Activated naive CD4-positive, alpha-beta T cell treated with anti-CD3 and anti-CD28 coated beads, Interleukin-2, amount 50 U/mL, for 72 hours (primary cell): Measurements from ENCODE around the gene TRAF3IP1. TPM values are rescaled to one million over a fixed set of nuclear protein-coding genes. Genes with fewer than 3 reads are reported as not detected.

Experiments
- ATAC-seq, 2 donors: fragments of 150-1000 bp; cut with Tn5 transposase; 2 replicates each; pipeline ENCODE4 v1.10.0; 2021; ENCODE audit warnings: mild to moderate bottlenecking in 2 of 2, moderate library complexity in 2 of 2
- DNase-seq, 2 donors: peaks; one replicate each; pipeline ENCODE4 v3.0.0; 2021 to 2022; ENCODE audit warnings: low spot score in 2 of 2
- H3K27ac Mint-ChIP-seq, 2 donors: one replicate each; pipeline ENCODE4 v1.8.0; 2022; ENCODE audit warnings: mild to moderate bottlenecking in 2 of 2, mixed read lengths in 2 of 2
- H3K36me3 Mint-ChIP-seq, 2 donors: one replicate each; pipeline ENCODE4 v1.8.0; 2022; ENCODE audit warnings: mixed read lengths in 2 of 2
- H3K9me3 Mint-ChIP-seq, 2 donors: one replicate each; pipeline ENCODE4 v1.8.0; 2022; ENCODE audit warnings: mixed read lengths in 2 of 2
- total RNA-seq, 2 donors: library from RNA; stranded (reverse); gene quantifications; one replicate each; pipeline ENCODE4 v1.2.3, GENCODE V29; 2022

Gene TRAF3IP1
- total RNA-seq, 2 donors from 2014 or later: 1.0 to 11.7 TPM

DNA sequence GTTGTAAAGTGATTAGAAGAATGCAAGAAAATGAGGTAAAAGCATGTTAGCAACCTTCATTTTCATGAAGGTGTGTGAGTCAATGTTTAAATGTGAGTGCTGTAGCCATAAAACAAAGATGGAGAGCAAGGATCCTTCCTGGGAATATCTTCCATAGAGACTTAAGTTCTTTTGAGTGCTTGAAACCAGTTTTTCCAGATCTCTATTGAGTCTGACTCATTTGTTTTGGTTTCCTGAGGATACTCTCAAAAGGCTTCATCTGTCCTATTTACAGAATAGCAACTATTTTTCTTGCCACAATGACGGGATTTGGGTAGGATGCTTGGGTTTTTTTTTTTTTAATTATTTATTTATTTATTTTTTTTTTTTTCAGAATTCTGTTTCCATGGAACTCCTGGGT lies 60.5 kb downstream of the TRAF3IP1 start:
- DNase-seq (no peak), ATAC-seq (no peak)
- H3K9me3 Mint-ChIP-seq: no peaks in the 10 kb centered on the region
- no peaks in the 10 kb centered on the region for H3K36me3 Mint-ChIP-seq
- no peak overlapping the region for H3K27ac Mint-ChIP-seq

DNA sequence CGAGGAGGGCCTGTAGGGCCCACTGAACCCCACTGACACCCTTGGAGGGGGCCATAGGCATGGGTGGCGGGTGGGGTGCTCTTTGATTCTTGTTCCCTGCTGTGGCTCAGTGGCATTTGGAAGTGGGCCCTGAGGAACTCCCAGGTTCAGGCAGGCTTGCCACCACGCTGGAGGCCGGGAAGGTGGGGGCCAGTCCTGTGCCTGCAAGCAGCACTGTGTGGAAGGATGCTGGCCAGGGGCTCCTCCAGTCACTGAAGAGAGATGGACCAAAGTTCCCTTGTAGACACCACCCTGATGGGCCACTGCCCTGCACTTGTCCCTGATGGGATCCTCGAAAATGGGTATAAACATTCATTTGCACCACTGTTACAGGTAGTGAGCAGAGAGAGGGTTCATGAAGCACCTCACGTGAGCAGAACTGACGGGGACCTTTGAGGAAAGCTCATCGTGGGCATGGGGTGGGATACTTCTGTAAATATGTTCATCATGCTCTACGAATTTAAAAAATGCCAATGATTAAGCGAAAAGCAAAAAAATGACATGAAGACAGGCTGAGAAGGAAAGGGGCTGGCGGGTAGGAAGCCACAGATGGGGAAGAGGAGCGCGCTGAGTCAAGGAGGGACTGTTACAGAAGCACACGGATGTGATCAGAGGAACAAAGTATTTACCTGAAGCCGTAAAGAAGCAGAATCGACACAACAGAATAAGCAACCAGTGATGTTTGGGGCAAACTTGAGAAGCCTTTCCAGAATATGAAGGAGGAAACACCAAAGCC lies 61.2 kb downstream of the TRAF3IP1 start:
- Mint-ChIP-seq H3K9me3 (no peaks in the 10 kb centered on the region), H3K27ac (no peak overlapping the region)
- DNase-seq: no peak

DNA sequence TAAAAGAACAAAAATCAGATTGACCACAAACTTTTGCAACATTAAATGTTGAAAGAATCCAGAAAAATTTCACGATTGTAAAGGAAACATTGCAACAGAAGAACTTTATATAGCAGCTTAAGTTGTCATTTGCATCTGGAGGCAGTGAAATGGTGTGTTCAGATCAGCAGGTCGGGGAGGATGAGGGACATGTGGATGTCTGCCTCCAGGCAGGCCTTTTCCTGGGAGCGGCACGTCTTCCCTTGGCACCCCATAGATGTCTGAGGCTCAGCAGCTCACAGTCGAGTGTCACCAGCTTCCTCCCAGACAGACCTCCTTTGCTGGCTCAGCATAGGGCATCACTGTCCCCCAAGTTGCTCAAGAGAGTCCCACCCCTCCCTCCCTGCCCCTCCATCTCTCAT lies 62.1 kb downstream of the TRAF3IP1 start:
- Mint-ChIP-seq H3K36me3 (no peaks in the 10 kb centered on the region), H3K27ac (no peak overlapping the region), H3K9me3 (no peaks in the 10 kb centered on the region)
- no peak for ATAC-seq
- DNase-seq: no peak

More for the DNA sequence above, 61.2 kb downstream of the TRAF3IP1 start:
- no peaks in the 10 kb centered on the region for H3K36me3 Mint-ChIP-seq
- ATAC-seq: no peak

DNA sequence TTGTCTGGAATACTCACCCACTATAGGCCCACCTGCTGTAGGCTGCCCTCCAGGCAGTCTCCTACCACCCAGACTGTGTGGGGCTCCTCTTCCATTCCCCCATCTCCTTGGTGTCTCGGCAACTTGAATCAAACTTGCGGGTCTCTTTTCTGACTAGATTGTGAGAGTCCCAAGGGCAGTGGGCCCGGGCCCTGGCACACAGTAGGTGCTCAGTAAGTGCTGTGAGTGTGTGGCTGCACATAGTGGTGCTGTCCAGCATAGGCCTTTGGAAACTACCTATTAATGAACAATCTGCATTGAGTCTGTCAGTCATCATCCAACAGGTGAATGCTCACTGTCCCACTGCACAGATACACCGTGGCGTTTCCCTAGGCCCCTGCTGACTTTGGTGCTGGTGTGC lies 62.8 kb downstream of the TRAF3IP1 start:
- Mint-ChIP-seq H3K36me3 (no peaks in the 10 kb centered on the region), H3K27ac (no peak overlapping the region), H3K9me3 (no peaks in the 10 kb centered on the region)
- ATAC-seq (no peak), DNase-seq (no peak)

DNA sequence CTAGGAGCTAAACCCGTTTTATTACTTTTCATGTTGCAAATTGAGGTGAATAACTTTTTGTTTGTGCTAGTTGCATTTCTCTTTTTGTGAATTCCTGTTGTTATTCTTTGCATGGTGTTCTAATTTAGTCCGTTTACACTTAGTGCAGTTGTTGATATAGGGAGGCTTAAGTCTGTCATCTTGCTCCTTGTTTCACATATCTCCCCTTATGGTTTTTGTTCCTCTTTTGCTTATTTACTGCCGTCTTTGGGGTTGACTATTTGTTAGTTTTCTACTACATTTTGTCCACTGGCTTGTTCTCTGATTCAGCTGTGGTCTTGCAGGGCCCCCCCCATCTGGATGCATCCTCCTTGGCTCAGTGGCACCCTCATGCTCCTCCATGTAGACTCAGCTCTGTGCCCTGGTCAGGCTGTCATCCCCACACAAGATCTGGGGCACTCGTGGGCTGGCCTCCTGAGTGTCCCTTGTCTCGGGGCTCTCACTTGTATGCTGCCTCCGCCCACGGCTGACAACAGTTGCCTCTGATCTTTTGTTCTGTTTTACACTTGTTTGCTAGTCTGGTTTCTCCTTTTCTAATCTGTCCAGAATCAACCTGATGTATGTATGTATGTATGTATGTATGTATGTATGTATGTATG lies 63.5 kb downstream of the TRAF3IP1 start:
- Mint-ChIP-seq H3K36me3 (no peaks in the 10 kb centered on the region), H3K9me3 (no peaks in the 10 kb centered on the region), H3K27ac (no peak overlapping the region)
- DNase-seq: no peak
- ATAC-seq: no peak

DNA sequence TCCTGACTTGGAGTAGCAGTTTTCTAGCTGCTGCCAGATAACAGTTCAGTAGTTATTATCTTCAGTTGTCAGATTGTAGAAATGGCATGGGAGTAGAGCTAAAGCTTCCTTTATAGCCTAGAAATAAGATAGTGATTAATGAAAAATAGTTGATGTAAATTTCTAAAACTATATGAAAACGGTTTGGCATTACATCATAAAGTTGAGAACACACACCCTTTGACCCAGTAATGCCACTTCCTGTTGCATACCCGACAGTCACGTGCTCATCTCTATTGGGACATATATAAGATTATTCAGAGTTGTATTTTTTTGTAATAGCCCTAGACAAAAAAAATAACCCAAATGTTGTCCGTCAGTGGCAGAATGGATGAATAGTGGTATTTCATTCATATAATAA lies 67.0 kb downstream of the TRAF3IP1 start:
- Mint-ChIP-seq H3K27ac (no peak overlapping the region), H3K36me3 (no peaks in the 10 kb centered on the region), H3K9me3 (no peaks in the 10 kb centered on the region)
- no peak for ATAC-seq
- no peak for DNase-seq

DNA sequence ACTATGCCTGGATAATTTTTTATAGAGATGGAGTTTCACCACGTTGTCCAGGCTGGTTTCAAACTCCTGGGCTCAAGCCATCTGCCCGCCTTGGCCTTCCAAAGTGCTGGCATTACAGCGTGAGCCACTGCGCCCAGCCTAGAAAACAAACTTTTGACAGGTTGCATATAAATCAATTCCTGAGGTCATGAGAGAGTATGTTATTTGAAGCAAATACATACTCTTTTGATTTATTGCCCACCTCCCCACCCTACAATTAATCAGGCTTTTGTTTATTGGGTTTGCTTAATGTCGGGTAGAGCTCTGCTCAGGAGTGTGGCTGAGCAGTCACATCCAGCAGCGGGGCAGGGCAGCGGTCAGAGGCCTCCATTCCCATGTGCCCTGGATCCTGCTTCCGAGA lies 68.5 kb downstream of the TRAF3IP1 start:
- H3K9me3 Mint-ChIP-seq: no peaks in the 10 kb centered on the region
- no peak overlapping the region for H3K27ac Mint-ChIP-seq
- DNase-seq: no peak
- H3K36me3 Mint-ChIP-seq: no peaks in the 10 kb centered on the region
- no peak for ATAC-seq

DNA sequence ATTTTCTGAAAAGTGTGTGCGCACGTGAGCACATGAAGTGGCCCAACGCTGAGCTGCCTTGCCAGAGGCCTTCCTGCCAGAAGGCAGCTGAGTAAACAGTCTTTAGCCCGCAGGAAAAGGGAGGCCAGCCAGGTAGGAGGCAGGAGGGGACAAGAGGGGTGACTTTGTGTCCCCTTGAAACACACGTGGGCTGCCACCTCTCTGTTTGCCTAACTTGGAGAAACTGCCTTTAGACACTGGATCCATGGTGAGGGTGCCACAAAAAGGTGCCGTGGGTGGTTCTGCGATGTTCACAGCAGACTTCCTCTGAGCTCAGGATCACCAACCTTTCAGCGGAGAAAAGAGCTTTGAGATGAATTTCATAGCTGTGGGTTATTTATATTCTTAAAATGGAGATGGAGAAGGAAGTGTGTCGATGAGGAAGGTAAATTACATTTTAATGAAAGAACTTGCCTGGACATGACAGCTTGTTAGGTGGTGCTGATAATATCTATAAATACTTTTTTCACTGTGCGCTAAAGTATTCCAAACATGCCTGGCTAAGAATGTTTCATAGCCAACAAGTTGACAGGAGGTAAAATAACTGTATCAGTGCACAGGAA lies 69.8 kb downstream of the TRAF3IP1 start:
- H3K36me3 Mint-ChIP-seq: no peaks in the 10 kb centered on the region
- H3K27ac Mint-ChIP-seq: peak overlapping the region; percentile 80 to 83
- ATAC-seq: no peak
- DNase-seq: no peak
- no peaks in the 10 kb centered on the region for H3K9me3 Mint-ChIP-seq

DNA sequence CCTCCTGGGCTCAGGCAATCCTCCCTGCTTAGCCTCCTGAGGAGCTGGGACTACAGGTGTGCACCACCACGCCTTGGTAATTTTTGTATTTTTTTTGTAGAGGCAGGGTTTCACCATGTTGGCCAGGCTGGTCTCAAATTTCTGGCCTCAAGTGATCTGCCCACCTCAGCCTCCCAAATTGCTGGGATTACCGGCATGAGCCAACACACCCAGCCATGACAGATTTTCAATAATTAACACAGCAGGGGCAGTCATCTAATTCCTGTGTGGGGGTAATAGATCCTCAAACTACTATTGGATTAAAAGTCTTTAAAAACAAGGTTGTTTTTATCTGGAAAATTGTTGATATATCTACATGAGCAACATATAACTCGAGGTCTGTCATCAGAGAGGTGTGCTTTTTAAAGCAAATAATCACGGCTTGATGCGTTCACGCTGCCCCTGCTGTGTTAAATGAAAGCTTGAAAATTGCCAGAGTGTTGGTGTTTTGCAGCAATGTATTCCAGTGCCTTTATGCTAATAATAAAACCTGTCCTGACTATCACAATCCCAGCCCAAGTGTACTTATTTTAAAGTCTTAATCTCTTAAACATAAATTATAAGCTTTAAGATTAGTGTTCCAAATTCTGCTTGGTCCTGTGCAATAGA lies 70.8 kb downstream of the TRAF3IP1 start:
- ATAC-seq (no peak), DNase-seq (no peak)
- Mint-ChIP-seq H3K9me3 (no peaks in the 10 kb centered on the region), H3K36me3 (no peaks in the 10 kb centered on the region), H3K27ac (no peak overlapping the region)

DNA sequence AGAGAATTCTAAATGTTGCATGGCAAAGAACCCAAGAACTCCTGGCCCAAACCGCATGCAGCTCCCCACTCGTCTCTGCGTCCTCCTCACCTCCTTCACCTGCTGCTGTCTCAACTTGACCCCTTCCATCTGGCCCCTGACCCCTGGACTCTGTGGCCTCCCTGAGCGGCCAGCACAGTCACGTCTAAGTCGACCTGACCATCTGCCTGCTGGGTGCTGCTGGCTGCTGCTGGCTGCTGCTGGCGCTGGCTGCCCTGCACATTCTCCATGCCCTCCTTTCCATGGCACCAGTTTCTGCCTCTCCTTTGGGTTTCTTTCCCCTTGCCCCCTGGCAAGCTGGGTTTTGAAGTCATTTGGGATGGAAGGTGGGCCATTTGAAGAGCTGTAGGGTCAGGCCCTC lies 76.3 kb downstream of the TRAF3IP1 start:
- no peak for DNase-seq
- no peak for ATAC-seq
- Mint-ChIP-seq H3K36me3 (no peaks in the 10 kb centered on the region), H3K9me3 (no peaks in the 10 kb centered on the region), H3K27ac (no peak overlapping the region)

DNA sequence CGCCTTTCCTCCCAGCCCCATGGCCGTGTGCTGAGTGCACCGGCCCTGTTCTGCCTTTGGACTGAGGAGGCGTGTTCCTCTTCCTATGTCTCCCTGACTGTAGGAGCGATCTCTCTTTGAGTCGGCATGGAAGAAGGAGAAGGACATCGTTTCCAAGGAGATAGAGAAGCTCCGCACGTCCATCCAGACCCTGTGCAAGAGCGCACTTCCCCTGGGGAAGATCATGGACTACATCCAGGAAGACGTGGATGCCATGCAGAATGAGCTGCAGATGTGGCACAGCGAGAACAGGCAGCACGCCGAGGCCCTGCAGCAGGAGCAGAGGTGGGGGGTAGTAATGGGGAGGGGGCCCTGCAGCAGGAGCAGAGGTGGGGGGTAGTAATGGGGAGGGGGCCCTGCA lies 77.0 kb downstream of the TRAF3IP1 start:
- DNase-seq (no peak), ATAC-seq (no peak)
- no peak overlapping the region for H3K27ac Mint-ChIP-seq
- H3K9me3 Mint-ChIP-seq: no peaks in the 10 kb centered on the region
- no peaks in the 10 kb centered on the region for H3K36me3 Mint-ChIP-seq

DNA sequence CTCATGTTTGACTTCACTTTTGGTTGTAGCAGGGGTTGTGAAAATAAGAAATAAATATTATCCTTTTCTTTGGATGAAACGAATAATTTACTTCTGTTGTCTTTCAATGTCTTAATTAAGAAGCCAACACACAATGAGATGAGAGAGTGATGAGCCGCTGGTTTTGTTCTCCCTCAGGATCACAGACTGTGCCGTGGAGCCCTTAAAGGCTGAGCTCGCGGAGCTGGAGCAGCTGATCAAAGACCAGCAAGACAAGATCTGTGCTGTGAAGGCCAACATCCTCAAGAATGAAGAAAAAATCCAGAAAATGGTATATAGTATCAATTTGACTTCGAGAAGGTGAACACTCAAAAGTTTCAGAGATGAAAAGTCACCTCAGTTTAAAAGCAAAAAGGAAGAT lies 78.3 kb downstream of the TRAF3IP1 start:
- no peak for DNase-seq
- ATAC-seq: no peak
- H3K27ac Mint-ChIP-seq: no peak overlapping the region
- H3K9me3 Mint-ChIP-seq: no peaks in the 10 kb centered on the region
- H3K36me3 Mint-ChIP-seq: no peaks in the 10 kb centered on the region

DNA sequence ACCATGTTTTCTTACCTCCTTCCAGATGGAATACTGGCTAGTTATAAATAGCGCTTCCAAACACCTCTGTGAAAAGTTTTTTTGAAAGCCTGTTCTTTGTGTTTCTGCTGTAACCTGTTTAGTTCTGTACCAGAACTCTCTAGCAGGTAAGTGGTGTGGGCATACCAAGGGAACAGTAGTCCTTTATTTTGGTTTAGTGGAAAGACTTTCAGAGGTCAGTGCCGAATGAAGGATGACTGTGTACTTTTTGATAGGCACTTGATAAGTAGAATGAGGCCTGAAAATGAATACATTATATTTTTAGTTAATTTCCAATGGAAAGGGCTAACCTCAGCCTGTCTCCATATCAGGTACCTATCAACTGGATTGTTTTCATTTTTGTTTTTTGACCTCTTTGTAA lies 78.8 kb downstream of the TRAF3IP1 start:
- Mint-ChIP-seq H3K36me3 (no peaks in the 10 kb centered on the region), H3K27ac (no peak overlapping the region), H3K9me3 (no peaks in the 10 kb centered on the region)
- DNase-seq (no peak), ATAC-seq (no peak)

DNA sequence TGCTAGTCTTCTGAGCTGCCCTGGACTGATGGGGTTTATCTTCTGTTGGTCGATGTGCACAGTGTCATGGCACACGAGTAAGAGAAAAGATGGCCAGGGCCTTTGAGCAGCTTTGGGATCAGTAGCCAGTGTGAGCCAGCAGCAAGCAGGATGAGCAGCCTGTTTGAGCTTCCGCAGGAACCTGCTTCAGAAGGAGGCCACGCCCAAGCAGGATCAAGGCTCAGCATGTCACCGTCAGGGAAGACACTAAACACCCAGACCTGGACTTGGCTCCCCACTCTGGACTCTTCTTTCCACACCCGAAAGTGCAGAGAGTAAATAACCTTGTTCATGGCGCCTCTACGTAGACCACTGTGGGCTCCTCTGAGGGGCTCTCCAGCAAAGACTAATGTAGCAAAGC lies 81.2 kb downstream of the TRAF3IP1 start:
- H3K9me3 Mint-ChIP-seq: no peaks in the 10 kb centered on the region
- no peak for ATAC-seq
- no peak overlapping the region for H3K27ac Mint-ChIP-seq
- H3K36me3 Mint-ChIP-seq: no peaks in the 10 kb centered on the region
- DNase-seq: no peak

DNA sequence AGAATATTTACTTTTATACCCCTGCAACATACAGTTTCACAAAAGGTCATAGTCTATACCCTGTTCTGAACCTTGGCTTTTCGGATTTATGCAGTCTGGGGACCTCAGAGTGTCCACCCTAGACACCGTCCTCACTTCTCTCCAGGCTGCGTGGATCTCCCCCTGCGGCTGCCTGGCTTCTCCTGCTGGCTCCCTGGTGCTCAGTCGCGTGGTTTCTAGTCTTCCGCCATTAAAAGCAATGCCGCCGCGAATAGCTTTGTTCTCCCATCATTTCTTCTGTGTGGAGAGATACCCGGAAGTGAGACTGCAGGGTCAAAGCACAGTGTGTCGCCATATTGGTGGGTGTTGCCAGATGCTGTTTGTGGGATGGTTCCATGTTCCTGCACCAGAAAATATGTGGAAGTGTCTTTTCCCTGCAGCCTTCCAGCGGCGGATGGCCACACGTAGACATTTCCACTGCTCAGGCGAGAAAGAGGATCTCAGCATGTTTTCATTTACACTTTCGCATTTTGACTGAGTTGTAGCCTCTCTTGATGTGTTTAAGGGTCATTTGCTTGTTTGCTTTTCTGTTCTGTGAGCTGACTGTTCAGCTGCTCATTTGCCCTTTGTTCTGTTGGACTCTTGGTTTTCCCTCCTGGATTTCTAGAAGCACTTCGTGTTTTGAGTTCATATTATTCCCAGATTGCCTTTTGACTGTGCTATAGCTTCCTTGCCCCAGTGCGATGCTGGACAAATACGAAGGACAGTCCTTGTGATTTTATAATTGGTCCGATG lies 83.5 kb downstream of the TRAF3IP1 start:
- Mint-ChIP-seq H3K36me3 (no peaks in the 10 kb centered on the region), H3K27ac (no peak overlapping the region), H3K9me3 (no peaks in the 10 kb centered on the region)
- DNase-seq (no peak), ATAC-seq (no peak)

DNA sequence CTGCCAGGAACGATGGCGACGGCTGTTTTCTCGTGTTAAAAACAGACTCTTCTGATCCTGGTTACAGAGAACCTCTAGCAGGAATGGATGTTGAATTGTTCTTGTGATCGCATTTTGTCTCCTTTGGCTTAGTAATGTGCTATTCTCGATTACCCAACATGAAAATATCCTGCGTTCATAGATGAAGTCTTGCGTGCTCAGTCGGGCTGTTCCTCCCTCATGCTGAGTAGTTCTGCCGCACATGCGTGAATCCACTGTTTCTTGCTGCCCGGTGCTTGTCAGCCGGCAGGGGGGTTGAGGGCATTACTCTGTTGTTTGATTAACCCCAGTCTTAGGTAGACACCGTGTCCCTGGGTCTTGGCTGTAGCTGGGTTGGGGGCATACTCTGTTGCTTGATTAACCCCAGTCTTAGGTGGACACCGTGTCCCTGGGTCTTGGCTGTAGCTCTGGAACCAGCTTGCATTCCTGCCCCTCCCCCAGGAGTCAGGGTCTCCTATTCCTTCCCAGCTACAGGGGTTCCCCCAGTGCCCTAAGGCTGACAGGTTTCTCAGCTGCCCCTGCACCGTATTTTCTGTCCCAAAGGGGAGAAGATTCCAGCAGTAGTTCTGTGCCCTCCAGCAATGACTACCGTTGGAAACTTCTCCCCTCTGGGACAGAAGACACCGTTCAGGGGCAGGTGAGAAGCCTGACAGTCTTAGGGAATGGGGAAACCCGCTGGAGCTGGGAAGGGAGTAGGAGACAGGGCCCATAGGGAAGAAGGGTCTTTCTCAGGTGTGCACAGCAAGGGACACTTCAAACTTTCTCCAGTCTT lies 84.3 kb downstream of the TRAF3IP1 start:
- Mint-ChIP-seq H3K36me3 (no peaks in the 10 kb centered on the region), H3K9me3 (no peaks in the 10 kb centered on the region), H3K27ac (no peak overlapping the region)
- DNase-seq: no peak
- ATAC-seq: no peak
